Mesenteric fat pad (tissue), 1 donor: ENCODE results near the gene SLIT3. TPM values are rescaled to one million over a fixed set of nuclear protein-coding genes. Genes with fewer than 3 reads are reported as not detected.

Experiments
- DNase-seq: peaks from one replicate; pipeline ENCODE4 v3.0.0-alpha.2; 2020; ENCODE audit warnings: low spot score
- total RNA-seq: library from RNA; stranded (reverse); fragmentation: NEBNext Ultra II Directional; extraction: Animal tissue kit (Norgen Biotek cat#: 25700); gene quantifications from one replicate; pipeline ENCODE4 v1.2.1, GENCODE V29; 2021
- donor health status: DM: yes; HTN: yes; CAD: no.

The SLIT3 gene
- total RNA-seq, 1 donor from 2014 or later = 83.6 TPM

DNA sequence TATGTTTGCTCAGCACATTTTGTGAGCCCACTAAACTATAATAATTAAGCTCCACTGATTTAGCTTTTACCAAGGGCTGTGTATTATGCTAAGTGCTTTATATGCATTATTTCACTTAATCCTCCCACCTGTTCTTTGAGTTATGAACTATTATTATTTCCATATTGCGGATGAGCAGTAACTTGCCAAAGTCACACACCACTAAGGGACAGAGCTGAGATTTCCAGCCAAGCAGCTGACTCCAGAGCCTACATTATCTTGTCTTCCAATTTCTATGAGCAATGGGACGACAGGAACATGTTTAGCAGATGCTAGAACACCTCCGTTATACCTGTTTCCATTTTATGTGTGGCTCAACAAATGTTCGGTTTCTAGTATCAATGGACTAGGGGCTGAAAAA lies 484.3 kb downstream of the SLIT3 start:
- DNase-seq = no peak

DNA sequence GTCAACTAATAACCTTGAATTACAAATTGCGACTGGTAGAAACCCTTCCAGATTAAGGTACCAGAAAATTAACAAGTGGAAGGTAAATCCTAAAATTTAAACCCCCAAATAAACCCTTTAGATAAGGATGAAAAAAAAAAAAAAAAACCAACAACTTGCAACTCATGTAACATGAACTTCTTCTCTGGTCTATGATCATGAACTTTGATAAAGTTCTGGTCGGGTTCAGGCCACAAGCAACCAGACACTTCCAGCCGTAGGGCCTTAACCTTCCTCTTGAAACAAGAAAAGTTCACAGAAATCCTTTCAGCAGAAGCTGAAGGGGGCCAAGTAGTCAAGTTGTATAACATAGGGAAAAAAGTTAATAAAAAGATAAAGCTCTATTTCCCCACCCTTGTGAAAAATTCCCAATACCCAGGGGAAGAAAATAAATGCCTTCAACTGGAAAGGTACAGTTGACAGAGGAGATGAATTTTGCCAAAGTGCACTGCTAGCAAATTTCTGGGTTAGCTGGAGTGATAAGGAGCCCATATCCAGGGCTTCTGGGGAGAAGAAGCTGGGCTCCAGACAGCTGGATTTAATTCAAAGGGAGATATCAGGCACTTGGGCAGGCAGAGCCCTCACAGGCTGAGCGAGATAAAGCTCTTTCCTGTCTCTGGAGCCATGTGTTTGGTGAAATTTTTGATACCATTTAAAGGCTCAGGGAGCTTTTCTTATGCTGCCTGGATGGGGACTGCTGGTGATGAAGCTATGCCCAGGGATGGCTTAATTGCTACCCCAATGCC lies 487.6 kb downstream of the SLIT3 start:
- no peak for DNase-seq

DNA sequence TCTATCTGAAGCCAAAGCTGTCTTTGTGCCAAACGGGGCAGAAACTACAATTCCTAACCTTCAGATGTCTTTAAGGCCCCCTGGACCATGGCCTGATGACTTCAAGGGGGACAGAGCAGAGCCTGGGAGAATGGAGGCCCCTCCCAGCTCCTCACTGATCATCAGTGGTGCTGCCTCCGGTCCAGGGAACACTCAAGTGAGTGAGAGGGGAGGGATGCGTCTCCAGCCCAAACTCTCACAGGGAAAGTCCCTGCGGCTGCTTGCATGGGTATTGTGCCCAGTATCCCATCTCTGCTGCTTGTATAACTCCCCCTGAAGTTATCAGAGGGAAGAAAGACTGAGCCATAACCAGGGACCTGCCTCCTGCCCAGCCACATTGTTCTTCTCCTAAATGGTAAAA lies 490.3 kb downstream of the SLIT3 start:
- no peak for DNase-seq

DNA sequence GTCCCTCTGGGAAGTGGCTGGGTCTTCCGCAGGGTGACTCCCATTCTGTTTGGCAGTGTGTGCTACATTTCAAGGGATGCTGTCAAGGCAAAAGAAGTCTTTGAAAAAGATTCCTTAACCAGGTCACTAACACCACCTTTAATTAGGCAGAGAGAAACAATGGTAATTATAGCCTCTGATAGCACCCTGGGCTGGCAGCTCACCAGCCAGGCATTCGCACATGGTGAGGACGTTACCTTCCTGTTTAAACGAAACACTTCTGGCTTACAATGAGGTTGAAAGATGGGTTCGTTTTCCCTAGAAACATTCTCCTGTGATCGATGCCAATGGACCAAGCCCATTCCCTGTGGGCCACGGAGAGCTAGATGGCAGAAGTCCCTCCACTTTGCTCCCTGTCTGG lies 491.7 kb downstream of the SLIT3 start:
- no peak for DNase-seq

DNA sequence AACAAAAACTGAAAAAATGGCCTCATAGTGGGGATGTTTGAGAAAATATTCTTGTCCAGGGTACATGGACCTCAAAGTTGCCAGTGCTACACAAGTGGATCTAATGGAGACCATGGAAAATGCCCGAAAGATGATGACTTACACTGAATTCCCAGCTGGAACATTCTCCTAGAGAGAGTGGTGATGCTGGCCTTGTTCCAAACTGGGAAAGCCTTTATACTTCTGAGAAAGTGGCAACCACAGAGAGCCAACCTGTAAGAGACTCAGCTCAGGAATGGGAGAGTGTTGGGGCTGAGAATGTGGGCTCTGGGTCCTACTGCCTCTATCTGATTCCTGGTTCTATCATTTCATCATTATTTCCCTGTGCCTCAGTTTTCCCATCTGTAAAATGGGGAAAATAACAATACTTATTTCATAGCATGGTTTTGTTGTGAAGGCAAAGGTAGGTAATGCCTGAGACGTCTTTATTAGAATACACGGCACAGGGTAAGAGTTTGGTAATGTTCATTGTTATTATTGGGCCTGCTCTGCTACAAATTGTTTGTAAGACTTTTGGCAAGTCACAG lies 492.8 kb downstream of the SLIT3 start:
- no peak for DNase-seq

DNA sequence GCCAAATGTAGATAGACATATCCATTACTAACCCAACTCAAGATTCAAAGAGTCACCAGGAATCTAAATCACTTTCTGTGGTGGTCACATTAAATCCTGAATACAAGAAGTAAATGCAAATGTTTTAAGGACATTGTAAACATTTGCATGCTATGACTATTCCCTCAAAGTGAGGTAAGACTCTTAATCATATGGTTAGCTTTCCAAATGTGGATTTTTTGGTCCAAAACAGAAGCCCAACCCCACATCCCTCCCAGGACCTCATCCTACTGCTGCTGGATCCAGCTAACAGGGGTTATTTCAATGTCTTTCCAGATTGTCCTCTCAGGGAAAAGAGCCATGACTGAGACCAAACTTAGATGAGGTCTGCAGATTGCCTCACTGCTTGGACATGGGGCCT lies 493.7 kb downstream of the SLIT3 start:
- DNase-seq = no peak

DNA sequence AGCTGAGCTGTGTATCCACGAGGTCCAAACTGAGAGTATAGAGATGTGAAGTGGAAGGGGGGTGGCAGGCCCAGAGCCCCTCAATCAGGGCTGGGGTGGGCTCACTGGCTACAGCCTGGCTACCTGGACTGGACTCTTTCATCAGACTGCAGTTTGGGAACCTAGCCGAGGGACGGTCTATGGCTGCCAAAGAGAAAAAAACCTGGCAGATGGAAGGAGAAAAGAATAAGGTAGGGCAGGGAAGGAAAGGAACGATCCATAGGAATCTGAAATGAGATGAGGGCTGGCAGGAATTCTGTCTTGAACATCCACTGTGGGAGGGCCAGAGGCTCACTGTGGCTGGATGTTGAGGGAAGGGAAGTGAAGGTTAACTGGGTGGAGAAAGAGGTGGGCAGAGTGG lies 497.4 kb downstream of the SLIT3 start:
- no peak for DNase-seq

DNA sequence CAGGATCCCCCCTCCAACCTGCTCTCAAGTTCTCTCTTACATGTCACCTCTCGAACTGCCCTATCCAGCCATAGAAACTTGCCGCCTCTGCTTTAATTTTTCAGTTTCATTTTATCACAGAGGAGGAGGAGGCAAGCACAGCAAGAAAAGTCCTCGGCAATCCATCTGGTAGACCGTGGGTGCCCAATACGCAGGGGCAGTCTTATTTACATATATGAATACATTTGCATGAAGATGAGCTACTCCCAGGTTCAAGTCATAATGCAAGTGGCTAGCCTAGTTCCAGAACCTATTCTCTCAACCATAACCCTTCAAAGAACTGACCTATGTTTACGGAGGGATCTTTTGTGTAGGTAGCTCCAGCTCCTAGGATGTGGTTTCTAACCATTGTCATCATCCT lies 498.6 kb downstream of the SLIT3 start:
- DNase-seq = no peak

DNA sequence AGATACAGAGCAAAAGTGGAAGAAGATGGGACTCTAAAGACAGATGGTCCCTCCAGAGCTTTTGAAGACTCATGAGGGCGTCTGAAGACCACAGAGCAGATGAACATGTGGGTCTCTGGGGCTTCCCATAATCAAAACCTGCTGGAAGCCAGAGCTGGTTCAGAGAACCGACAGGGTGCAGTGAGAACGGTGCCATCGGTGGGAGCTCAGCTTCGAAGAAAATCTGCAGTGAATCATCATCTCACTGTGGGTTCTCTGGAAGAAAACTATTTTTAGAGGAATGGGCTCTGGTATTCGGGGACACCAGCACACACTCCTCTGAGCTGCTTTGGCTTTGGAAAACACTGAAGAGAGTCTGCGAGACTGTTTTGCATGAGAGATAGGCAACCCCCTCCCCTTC lies 499.4 kb downstream of the SLIT3 start:
- no peak for DNase-seq

DNA sequence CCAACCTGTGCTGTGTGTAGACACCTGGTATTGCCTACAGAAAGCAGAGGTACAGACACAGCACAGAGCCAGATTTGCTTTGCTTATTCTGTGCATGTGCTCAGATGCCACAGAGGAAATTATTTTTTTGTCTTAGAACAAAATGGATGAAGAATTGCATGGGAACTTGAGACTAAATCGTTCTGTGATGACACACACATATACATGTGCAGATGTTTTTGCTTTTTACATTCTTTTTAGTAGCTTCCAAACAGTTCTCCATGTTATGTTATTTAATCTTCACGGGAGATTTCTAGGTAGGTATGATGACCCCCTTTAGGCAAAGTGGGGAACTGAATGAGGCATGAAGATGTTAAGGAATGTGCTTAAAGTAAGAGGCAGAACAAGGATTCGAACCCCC lies 500.2 kb downstream of the SLIT3 start:
- no peak for DNase-seq

DNA sequence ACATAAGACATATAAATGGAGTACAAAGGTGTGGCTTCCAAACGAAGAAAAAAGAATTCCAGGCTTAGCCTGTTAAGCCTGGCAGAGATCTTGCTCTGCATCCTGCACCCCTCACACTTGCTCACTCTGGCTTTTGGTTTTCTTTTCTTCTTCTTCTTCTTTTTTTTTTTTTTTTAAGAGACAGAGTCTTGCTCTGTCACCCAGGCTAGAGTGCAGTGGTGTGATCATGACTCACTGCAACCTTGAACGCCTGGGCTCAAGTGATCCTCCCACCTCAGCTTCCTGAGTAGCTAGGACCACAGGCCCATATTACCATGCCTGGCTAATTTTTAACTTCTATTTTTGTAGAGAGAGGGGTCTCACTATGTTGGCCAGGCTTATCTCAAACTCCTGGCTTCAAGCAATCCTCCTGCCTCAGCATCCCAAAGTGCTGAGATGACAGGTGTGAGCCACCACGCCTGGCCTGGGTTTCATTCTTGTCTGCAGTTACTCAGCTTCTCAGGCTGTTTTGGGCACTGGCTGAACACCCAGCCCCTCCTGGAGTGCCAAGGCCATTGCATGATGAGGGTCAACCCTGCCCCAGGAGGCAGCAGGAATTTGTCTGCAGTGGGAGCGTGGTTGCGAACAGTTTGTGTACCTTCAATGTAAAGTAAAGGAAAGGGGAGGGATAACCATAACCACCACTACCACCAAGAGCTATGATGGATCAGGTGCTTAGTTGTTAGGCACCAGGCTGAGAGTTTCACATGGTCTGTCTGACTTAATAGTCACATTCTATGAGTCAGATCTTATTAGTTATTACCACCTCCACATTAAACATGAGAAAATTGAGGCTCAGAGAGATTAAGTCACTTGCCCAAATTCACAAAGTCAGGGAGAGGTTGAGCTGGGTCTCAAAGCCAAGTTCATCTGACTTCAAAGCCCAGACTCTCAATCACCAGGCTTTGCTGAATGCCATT lies 502.6 kb downstream of the SLIT3 start:
- DNase-seq = no peak

DNA sequence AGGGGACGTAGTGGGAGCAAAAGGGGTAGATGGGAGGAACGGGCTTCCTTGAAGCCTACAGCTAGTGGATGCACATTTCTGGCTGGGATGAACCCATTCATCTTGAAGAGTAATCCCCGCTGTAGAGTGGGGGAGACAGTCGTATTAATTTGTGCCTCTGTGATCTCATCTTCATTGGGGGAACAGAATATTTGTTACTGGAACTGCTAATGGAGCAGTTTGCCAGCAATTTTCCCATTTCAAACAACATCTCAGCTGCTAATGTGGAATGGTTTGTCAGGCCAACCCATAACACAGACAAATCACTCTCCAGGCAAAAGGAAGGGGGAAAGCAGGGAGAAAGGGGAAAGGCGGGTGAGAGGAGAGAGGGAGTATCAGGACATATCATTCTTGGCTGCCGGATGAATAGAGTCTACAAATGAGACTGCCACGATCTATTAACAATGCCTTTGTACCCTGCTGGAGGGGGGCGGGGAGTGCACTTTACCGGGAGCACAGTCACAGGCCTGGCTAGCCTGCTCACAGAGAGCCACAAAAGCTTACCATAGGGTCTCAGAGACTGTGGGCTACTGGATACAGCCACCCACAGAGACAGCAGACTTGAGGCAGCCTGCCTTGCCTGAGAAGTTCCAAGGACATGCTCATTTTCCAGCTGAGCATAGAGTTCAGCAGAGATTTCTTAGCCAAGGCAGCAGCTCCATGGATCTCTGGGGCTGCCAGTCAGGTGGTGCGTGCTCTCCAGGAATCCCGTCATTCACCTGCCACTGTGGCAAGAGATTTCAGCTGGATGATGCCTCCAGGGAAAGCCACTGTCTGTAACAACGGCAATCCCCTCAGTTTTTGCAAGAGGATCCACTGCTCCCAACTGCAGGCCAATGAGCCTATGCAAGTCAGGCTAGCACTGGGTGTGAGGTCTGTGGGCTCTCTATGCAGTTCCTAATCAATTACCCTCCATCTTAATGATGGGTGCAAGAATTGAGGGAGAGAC lies 504.1 kb downstream of the SLIT3 start:
- no peak for DNase-seq

DNA sequence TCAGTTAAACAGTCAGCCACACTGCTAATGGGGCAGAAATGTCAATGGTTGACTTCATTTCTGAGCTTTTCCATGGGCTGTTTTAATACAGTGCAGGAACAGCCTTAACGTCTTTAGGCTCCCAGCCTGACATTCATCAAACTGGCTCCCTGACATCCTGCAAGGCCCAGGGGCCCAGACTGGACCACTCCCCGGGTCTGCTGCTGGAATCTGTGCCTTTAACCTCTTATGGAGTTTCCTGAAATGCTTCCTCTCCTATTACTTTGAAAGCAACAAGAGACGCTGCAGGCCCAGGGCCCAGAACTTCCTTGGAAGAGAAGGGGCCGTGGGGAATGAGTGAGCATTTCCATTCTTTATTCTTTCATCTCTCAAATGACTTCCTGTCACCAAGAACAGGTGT lies 504.9 kb downstream of the SLIT3 start:
- no peak for DNase-seq

DNA sequence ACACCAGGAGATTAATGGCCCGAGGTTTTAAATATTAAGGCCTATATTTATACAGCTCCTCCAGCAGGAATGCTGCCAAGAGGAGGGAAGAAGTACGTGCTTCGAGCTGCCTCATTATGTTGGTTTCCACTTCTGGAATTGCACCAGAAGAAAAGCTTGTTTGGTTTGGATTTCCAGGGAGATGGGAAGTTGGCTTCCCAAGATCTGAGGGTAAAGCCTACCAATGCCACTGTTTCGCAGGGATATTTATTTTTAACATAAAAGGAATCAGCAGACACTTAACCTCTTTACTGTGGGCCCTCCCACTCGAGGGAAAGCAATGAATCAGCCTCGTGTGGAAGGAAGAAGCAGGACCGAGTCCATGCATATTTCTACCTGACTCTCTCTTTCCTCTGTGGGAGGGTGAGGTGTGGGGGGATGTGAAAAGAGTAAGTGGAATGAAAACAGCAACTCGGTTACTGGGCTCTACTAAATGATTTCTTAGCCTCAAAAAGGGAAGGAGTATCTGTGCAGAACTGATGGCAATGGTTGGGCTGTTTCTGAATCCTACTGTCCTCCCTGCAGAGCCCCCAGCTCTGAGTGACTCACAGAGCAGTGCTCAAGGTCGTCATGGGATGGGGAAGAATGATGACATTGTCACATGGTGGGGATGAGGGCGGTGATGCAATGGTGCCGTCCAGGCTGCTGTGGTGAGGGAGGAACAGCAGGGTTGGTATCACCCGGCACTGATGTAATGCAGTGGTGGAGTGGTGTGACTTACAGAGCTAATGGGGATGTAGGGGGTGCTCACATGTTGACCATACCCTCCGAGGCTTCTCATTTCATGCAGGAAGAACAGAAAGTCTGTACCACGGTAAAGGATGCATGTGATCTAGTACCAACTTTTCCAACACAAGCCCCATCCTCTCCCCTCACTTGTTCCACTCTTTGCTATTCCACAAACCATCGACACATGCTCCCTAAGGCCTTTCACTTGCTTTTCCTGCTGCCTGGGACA lies 506.8 kb downstream of the SLIT3 start:
- no peak for DNase-seq

DNA sequence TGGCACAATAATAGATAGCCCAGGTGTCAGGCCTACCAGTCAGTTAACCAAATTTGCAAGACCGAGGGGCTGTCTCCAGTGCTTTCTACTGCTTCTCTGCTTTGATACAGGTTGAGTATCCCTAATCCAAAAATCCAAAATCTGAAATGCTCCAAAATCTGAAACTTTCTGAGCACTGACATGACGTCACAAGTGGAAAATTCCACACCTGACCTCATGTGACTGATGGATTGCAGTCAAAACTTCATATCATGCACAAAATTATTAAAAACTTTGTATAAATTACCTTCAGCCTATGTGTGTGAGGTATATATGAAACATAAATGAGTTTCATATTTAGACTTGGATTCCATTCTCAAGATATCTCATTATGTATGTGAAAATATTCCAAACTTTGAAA lies 508.3 kb downstream of the SLIT3 start:
- DNase-seq = no peak

DNA sequence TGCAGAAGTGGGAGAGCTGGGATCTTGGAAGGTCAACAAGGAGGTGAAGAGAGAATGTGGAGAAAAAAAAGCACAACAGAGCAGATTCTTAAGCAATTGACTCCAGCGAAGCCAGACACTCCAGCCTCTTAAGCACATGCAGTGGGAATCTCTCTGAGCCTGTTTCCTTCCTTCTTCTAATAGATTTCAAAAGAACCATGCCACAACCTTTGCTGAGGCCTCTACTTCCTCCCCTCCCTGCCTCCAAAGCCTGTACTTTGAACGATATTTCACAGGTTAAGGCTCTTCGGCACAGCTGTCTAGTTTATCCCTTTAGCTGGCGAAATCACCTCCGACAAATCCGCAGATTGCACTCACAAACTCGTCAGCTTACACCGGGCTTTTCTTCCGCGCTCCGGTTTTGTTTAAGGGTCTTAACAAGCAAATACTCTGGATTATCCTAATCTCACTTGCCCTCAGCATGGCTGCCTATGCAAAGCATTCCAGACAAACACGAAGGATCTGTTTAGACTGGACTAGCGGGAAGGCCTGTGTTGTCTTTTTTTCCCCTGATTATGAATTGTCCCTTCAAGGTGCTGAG lies 510.2 kb downstream of the SLIT3 start:
- DNase-seq = no peak

DNA sequence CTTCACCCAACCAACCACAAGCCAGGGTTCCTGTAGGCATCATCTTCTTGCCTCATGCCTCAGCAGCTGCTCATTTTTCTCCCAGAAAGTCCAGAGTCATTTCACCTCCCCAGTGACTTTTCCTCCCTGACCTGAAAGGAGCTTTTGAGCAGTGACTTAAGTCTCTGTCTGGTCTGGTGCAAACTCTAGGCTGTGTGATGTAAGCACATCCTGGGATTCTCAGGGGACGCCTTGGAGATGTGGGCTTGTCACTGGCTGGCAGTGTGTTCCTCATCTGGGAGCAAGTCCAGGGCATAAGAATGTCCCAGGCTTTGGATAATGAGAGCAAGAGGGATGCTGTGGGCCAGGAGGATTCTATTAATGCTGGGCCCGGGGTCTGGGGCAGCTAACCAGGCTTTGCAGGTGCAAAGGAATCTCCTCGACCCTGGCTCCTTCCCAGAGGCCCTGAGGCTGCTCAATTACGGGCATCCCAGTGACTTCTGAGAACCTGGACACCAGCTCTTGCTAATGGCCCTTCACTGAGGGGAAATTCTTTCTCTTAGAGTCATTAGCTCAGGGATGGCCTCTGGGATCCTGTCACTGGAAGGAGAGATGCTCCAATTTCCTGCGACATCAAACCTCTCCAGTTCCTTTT lies 510.8 kb downstream of the SLIT3 start:
- no peak for DNase-seq

DNA sequence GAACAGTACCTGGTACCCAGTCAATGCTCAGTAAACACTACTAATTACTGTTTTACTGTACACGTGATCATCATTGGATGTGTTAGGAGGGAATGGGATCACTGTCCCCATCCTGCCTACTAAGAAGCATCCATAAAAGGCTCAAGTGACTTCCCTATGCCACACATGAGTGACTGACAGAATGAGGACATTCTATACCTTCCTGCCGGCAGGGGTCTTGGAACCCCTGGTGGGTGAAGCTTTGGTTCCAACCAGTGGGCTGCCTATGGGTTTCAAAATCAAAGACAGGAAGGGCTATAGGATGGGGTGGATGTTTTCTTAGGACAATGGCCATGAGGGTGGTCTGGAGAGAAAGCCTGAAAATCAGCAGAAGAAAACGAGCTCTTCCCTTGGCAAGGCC lies 512.2 kb downstream of the SLIT3 start:
- no peak for DNase-seq

DNA sequence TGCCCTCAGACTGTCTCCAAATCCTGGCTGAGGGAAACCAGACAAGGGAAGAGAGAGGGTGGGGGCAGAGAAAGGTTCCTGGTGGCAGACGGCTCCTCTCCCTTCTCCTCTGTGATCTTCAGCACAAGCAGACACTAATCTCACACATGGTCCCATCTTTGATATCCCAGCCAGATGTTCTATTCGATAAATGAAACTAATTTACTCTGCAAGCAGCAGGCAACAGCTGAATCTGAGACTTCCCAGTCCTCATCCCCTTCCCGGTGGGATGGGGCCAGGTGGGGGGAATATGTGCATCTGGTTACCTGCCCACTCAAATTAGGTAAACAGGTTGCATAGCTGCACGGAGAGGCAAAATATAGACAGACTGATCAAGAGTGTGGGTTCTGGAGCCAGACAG lies 512.8 kb downstream of the SLIT3 start:
- DNase-seq = no peak
